Measurements from ENCODE around the gene WDCP.

WDCP gene

GRCh38 chr2:24022324-24022974, 24.7 kb downstream of the WDCP start:
- H3K4me3 ChIP-seq, result no peak overlapping the region
- H3K27ac ChIP-seq, result no peak overlapping the region
- TF ChIP-seq CTCF (IDR thresholded peaks at IDR 0.05), result no peak
- no peak for DNase-seq (ENCODE audit: low spot score)

- DNase-seq (ENCODE audit: low spot score), result no peak
- TF ChIP-seq CTCF (IDR thresholded peaks at IDR 0.05), result no peak
These were observed 25.8 kb downstream of the WDCP start for GRCh38 chr2:24021122-24021998.

GRCh38 chr2:24020244-24020643, 26.9 kb downstream of the WDCP start:
- Histone ChIP-seq H3K27ac (no peak overlapping the region), H3K4me3 (no peak overlapping the region)
- no peak for DNase-seq (ENCODE audit: low spot score)
- no peak for TF ChIP-seq CTCF (IDR thresholded peaks at IDR 0.05)

More at GRCh38 chr2:24021122-24021998, 25.8 kb downstream of the WDCP start:
- H3K4me3 ChIP-seq, result no peak overlapping the region
- no peak overlapping the region for H3K27ac ChIP-seq

GRCh38 chr2:24019729-24020128, 27.5 kb downstream of the WDCP start:
- H3K4me3 ChIP-seq, result no peak overlapping the region
- no peak for TF ChIP-seq CTCF (IDR thresholded peaks at IDR 0.05)
- no peak overlapping the region for H3K27ac ChIP-seq
- no peak for DNase-seq (ENCODE audit: low spot score)

GRCh38 chr2:24018241-24018640, 28.9 kb downstream of the WDCP start:
- TF ChIP-seq CTCF (IDR thresholded peaks at IDR 0.05), result no peak
- no peak for DNase-seq (ENCODE audit: low spot score)
- H3K27ac ChIP-seq, result no peak overlapping the region
- no peak overlapping the region for H3K4me3 ChIP-seq

- no peak for TF ChIP-seq CTCF (IDR thresholded peaks at IDR 0.05)
- DNase-seq (ENCODE audit: low spot score), result no peak
- no peak overlapping the region for H3K4me3 ChIP-seq
- H3K27ac ChIP-seq, result no peak overlapping the region
These were observed 29.5 kb downstream of the WDCP start for GRCh38 chr2:24017711-24018110.

Measured in coronary artery (tissue), 2 donors.